Inflammatory macrophage treated with lipopolysaccharide for 1 hour (primary cell): ENCODE results near the gene VAMP8.
"Not testable (repeated sequence)": the region's sequence is repeated elsewhere in the genome, so short reads cannot be mapped to it uniquely, and the experiment has no call there.

Experiments used
- DNase-seq, 2 donors: peaks; one replicate each; pipeline ENCODE4 v3.0.0-alpha.2; 2020 to 2022

Gene VAMP8

GRCh38 chr2:85583667-85584353 lies 6.4 kb downstream of the VAMP8 start:
- peak in 1 of 2 donors; percentile 17 for DNase-seq

GRCh38 chr2:85584354-85584856 lies 7.0 kb downstream of the VAMP8 start, which contains the start of gene VAMP5:
TSS of gene VAMP5 (plus strand) at chr2:85584431. CDS start at chr2:85584491, 60 bp downstream.
- DNase-seq: no peak

- DNase-seq: no peak
Measured at GRCh38 chr2:85584857-85585780, 7.7 kb downstream of the VAMP8 start.

- DNase-seq: peak in 1 of 2 donors; percentile 40
Measured at GRCh38 chr2:85585781-85586105, 8.4 kb downstream of the VAMP8 start.

GRCh38 chr2:85588236-85588635 lies 10.8 kb downstream of the VAMP8 start:
- no peak for DNase-seq

GRCh38 chr2:85588645-85589044 lies 11.3 kb downstream of the VAMP8 start:
- DNase-seq: no peak

- DNase-seq: no peak
Measured at GRCh38 chr2:85589181-85589580, 11.8 kb downstream of the VAMP8 start.

- DNase-seq: peak; percentile 72 to 80
Measured at GRCh38 chr2:85589982-85590791, 12.8 kb downstream of the VAMP8 start.

GRCh38 chr2:85590950-85591349 lies 13.6 kb downstream of the VAMP8 start:
- DNase-seq: peak in 1 of 2 donors; percentile 27

GRCh38 chr2:85591563-85591962 lies 14.2 kb downstream of the VAMP8 start:
- no peak for DNase-seq

GRCh38 chr2:85592299-85592698 lies 14.9 kb downstream of the VAMP8 start:
- DNase-seq: not testable (repeated sequence)

- DNase-seq: no peak
Measured at GRCh38 chr2:85593023-85593422, 15.6 kb downstream of the VAMP8 start.

- DNase-seq: no peak
Measured at GRCh38 chr2:85594715-85595300, 17.4 kb downstream of the VAMP8 start.

- peak; percentile 95 to 99 for DNase-seq
Measured at GRCh38 chr2:85595301-85596025, 18.1 kb downstream of the VAMP8 start, which contains the start of gene RNF181. TSS of gene RNF181 (plus strand) at chr2:85595745. CDS start at chr2:85595764, 19 bp downstream.

- DNase-seq: no peak
Measured at GRCh38 chr2:85596026-85596333, 18.6 kb downstream of the VAMP8 start.

- DNase-seq: no peak
Measured at GRCh38 chr2:85596486-85597143, 19.2 kb downstream of the VAMP8 start.

- DNase-seq: no peak
Measured at GRCh38 chr2:85597241-85597640, 19.9 kb downstream of the VAMP8 start.

GRCh38 chr2:85598594-85599340 lies 21.4 kb downstream of the VAMP8 start:
- DNase-seq: no peak

GRCh38 chr2:85599468-85600234 lies 22.3 kb downstream of the VAMP8 start:
- no peak for DNase-seq

GRCh38 chr2:85600235-85600575 lies 22.8 kb downstream of the VAMP8 start:
- DNase-seq: no peak
